ENCODE data around the gene PPP1R15A. TPM values are rescaled to one million over a fixed set of nuclear protein-coding genes. Genes with fewer than 3 reads are reported as not detected.
"Not testable (repeated sequence)": the region's sequence is repeated elsewhere in the genome, so short reads cannot be mapped to it uniquely, and the experiment has no call there.

Gene PPP1R15A
- total RNA-seq, 1 donor from 2014 or later = 158 TPM

DNA sequence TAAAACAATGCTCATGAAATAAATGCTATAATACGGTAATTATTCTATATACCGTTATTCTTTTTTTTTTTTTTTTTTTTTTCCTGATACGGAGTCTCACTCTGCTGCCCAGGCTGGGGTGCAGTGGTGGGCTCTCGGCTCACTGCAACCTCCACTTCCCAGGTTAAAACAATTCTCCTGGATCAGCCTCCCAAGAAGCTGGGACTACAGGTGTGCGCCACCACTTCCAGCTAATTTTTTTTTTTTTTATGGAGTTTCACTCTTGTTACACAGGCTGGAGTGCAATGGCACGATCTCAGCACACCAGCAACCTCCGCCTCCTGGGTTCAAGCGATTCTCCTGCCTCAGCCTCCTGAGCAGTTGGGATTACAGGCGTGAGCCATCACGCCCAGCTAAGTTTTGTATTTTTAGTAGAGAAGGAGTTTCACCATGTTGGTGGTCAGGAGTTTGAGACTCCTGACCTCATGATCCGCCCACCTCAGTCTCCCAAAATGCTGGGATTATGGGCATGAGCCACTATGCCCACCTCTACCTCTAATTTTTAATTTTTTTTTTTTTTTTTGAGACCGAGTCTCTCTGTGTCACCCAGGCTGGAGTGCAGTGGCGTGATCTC is 6.9 kb downstream of the PPP1R15A start:
- DNase-seq (ENCODE audit: low spot score in 2 of 2, unreplicated experiment in 2 of 2) = no peak
- H3K9me3 Mint-ChIP-seq = peaks cover 17% of the 10 kb centered on the region
- H3K27me3 Mint-ChIP-seq (ENCODE audit: low read depth) = no peaks in the 10 kb centered on the region
- no peak overlapping the region for H3K27ac Mint-ChIP-seq
- H3K4me3 Mint-ChIP-seq = no peak overlapping the region
- H3K36me3 Mint-ChIP-seq = peaks cover 22% of the 10 kb centered on the region
- TF ChIP-seq, protein P1, sequence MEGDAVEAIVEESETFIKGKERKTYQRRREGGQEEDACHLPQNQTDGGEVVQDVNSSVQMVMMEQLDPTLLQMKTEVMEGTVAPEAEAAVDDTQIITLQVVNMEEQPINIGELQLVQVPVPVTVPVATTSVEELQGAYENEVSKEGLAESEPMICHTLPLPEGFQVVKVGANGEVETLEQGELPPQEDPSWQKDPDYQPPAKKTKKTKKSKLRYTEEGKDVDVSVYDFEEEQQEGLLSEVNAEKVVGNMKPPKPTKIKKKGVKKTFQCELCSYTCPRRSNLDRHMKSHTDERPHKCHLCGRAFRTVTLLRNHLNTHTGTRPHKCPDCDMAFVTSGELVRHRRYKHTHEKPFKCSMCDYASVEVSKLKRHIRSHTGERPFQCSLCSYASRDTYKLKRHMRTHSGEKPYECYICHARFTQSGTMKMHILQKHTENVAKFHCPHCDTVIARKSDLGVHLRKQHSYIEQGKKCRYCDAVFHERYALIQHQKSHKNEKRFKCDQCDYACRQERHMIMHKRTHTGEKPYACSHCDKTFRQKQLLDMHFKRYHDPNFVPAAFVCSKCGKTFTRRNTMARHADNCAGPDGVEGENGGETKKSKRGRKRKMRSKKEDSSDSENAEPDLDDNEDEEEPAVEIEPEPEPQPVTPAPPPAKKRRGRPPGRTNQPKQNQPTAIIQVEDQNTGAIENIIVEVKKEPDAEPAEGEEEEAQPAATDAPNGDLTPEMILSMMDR (IDR thresholded peaks at IDR 0.05; ENCODE audit: unreplicated experiment) = no peak
- peaks cover 22% of the 10 kb centered on the region for H3K4me1 Mint-ChIP-seq

DNA sequence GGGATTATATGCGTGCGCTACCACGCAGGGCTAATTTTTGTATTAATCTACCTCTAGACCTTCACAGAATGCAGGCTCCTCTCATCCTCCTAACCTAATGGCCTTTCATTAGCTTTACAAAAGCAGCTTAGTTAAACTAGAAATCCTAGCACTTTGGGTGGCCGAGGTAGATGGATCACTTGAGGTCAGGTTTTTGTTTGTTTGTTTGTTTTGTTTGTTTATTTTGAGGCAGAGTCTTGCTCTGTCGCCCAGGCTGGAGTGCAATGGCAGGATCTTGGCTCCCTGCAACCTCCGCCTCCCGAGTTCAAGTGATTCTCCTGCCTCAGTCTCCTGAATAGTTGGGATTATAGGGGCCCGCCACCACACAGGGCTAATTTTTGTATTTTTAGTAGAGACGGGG is 7.5 kb downstream of the PPP1R15A start:
- H3K27me3 Mint-ChIP-seq (ENCODE audit: low read depth); H3K27ac Mint-ChIP-seq; H3K4me3 Mint-ChIP-seq; DNase-seq (ENCODE audit: low spot score in 2 of 2, unreplicated experiment in 2 of 2): not testable (repeated sequence)
- H3K9me3 Mint-ChIP-seq = peaks cover 17% of the 10 kb centered on the region
- peaks cover 16% of the 10 kb centered on the region for H3K4me1 Mint-ChIP-seq
- H3K36me3 Mint-ChIP-seq = peaks cover 17% of the 10 kb centered on the region

DNA sequence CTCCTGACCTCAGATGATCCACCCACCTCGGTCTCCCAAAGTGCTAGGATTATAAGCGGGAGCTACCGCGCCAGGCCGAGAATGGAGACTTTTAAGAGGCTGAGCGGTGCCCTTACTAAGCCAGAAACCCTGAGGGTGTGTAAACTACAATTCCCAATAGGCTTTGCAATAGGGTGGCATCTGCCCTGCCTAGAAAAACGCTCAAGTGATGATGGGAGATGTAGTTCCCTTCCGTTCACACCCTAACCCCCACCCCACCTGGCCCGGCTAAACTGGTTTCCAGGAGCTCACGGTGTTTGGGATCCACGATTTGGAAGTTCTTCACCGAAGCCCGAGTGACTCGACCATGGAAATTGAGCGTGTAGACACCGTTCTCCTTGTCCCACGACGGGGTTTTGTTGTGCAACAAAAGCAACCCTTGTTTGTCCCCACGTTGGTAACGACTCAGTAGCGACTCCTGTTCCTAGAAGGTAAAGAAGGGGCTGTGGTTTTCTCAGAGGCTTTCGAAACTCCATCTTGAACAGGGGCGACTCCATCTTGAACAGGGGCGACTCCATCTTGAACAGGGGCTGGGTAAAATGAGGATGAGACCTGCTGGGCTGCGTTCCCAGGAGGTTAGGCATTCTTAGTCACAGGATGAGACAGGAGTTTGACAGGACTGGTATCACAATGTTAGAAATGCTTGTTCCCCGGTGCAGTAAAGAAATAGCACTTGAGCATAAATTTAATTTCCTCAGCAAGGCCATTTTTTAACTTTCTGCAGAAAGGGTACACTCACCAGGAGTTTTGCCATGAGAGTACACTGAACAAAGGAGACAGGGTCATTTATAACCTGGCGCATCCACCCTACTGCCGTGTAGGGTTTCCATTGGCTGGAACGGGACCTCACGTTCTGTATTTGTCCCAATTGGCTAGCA is 9.8 kb downstream of the PPP1R15A start:
- TF ChIP-seq, protein P1 (IDR thresholded peaks at IDR 0.05; ENCODE audit: unreplicated experiment) = no peak
- Mint-ChIP-seq H3K27me3 (ENCODE audit: low read depth) (no peaks in the 10 kb centered on the region), H3K36me3 (peaks cover 7% of the 10 kb centered on the region), H3K9me3 (peaks cover 17% of the 10 kb centered on the region), H3K27ac (no peak overlapping the region), H3K4me3 (no peak overlapping the region), H3K4me1 (no peaks in the 10 kb centered on the region)
- no peak for DNase-seq (ENCODE audit: low spot score in 2 of 2, unreplicated experiment in 2 of 2)

DNA sequence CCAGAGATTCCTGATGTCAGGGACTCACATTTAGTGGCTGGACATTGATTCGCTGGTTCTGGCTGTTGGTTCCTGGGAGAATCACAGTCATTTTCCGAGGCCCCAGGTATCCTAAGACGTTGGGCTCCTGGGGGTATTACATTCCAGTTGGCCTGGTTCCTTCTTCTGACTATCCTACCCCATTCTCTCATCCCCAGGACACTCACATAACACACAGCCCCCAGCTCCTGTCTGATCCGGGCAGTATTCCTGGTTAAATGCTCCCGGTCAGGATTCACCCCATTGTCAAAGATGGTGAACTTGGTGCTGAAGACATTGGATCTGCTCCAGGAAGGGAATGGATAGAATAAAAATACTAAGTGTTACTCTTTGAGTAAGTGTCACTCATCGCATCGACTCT is 11.5 kb downstream of the PPP1R15A start:
- TF ChIP-seq, protein P1 (IDR thresholded peaks at IDR 0.05; ENCODE audit: unreplicated experiment) = no peak
- H3K27me3 Mint-ChIP-seq (ENCODE audit: low read depth) = no peaks in the 10 kb centered on the region
- DNase-seq (ENCODE audit: low spot score in 2 of 2, unreplicated experiment in 2 of 2) = no peak
- H3K27ac Mint-ChIP-seq = no peak overlapping the region
- H3K36me3 Mint-ChIP-seq = peaks cover under 1% of the 10 kb centered on the region
- no peak overlapping the region for H3K4me3 Mint-ChIP-seq
- peaks cover 17% of the 10 kb centered on the region for H3K9me3 Mint-ChIP-seq
- H3K4me1 Mint-ChIP-seq = no peaks in the 10 kb centered on the region

DNA sequence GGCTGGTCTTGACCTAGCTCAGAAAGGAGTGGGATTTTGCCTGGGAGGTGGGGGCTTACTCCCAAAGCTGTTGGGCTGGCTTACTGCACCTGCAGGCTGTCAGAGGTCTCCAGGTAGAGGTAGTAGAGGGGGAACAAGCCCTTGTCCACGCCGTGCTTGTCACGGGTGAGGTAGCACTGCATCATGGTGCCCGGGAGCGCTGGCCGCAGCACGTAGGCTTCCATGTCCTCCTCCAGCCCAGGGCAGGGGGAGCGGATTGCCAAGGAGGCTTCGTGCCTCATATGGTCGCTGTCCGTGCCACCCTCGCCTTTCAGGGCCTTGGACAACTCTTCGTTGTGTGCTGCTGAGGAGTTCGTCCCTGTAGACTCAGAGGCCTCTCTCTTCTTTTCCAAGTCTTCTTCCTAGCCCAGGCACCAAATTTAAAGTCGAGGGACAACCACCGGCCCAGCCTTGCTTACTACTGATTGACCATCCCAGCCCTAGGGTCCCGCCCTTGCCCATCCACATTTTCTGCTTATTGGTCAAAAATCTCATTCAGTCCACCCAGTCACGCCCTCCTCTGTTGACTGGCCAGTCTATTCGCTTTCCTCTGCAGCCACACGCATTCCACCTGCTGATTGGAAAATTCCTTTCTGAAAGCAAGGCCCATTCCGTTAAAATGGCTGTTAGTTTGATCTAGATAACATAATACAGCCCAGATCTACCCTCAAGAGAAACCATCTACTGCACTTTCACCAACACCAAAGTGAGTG is 15.8 kb downstream of the PPP1R15A start:
- H3K4me1 Mint-ChIP-seq = peaks cover 9% of the 10 kb centered on the region
- TF ChIP-seq, protein P1 (IDR thresholded peaks at IDR 0.05; ENCODE audit: unreplicated experiment) = no peak
- DNase-seq (ENCODE audit: low spot score in 2 of 2, unreplicated experiment in 2 of 2) = no peak
- H3K9me3 Mint-ChIP-seq = peaks cover 9% of the 10 kb centered on the region
- H3K27ac Mint-ChIP-seq = no peak overlapping the region
- no peak overlapping the region for H3K4me3 Mint-ChIP-seq
- H3K36me3 Mint-ChIP-seq = no peaks in the 10 kb centered on the region
- no peaks in the 10 kb centered on the region for H3K27me3 Mint-ChIP-seq (ENCODE audit: low read depth)

DNA sequence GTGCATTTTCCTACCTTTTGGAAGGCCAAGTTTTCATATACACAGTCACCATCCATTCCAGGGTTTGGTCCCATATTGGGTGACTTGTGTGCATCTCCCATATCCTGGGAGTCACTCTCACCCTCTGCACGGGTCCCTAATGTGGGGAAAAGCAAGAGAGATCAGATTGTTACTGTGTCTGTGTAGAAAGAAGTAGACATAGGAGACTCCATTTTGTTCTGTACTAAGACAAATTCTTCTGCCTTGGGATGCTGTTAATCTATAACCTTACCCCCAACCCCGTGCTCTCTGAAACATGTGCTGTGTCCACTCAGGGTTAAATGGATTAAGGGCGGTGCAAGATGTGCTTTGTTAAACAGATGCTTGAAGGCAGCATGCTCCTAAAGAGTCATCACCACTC is 17.3 kb downstream of the PPP1R15A start:
- H3K4me1 Mint-ChIP-seq; H3K9me3 Mint-ChIP-seq; H3K27ac Mint-ChIP-seq; H3K27me3 Mint-ChIP-seq (ENCODE audit: low read depth); H3K4me3 Mint-ChIP-seq; H3K36me3 Mint-ChIP-seq; DNase-seq (ENCODE audit: low spot score in 2 of 2, unreplicated experiment in 2 of 2): not testable (repeated sequence)

All from mesothelial cell of epicardium (in vitro differentiated cells).